ENCODE measurements around the gene AGTPBP1.
"Not testable (repeated sequence)": the region's sequence is repeated elsewhere in the genome, so short reads cannot be mapped to it uniquely, and the experiment has no call there.

AGTPBP1 gene

GRCh38 chr9:85741875-85742596 is at the start of gene AGTPBP1:
AGTPBP1 (minus strand) TSS chr9:85741954; CDS start chr9:85712533, 29,421 bp downstream.
- peak; percentile 66 for DNase-seq

- not testable (repeated sequence) for DNase-seq
Observed at GRCh38 chr9:85786116-85786515, 44.4 kb upstream of the AGTPBP1 start.

- DNase-seq: not testable (repeated sequence)
Observed at GRCh38 chr9:85773844-85774243, 32.1 kb upstream of the AGTPBP1 start.

- DNase-seq: not testable (repeated sequence)
Observed at GRCh38 chr9:85761802-85762201, 20.0 kb upstream of the AGTPBP1 start.

GRCh38 chr9:85757716-85758115 is 16.0 kb upstream of the AGTPBP1 start:
- not testable (repeated sequence) for DNase-seq

- DNase-seq: not testable (repeated sequence)
Observed at GRCh38 chr9:85756216-85756615, 14.5 kb upstream of the AGTPBP1 start.

GRCh38 chr9:85746309-85746708 is 4.6 kb upstream of the AGTPBP1 start:
- no peak for DNase-seq

- no peak for DNase-seq
Observed at GRCh38 chr9:85745203-85745602, 3.4 kb upstream of the AGTPBP1 start.

- no peak for DNase-seq
Observed at GRCh38 chr9:85744480-85744879, 2.7 kb upstream of the AGTPBP1 start.

GRCh38 chr9:85743275-85744128 is 1.7 kb upstream of the AGTPBP1 start:
- DNase-seq: no peak

GRCh38 chr9:85742597-85742936 is 813 bp upstream of the AGTPBP1 start:
- no peak for DNase-seq

- no peak for DNase-seq
Observed at GRCh38 chr9:85741095-85741874, 469 bp downstream of the AGTPBP1 start.

- no peak for DNase-seq
Observed at GRCh38 chr9:85740787-85741094, 1.0 kb downstream of the AGTPBP1 start.

- no peak for DNase-seq
Observed at GRCh38 chr9:85738509-85738908, 3.2 kb downstream of the AGTPBP1 start.

- no peak for DNase-seq
Observed at GRCh38 chr9:85737671-85738070, 4.1 kb downstream of the AGTPBP1 start.

- no peak for DNase-seq
Observed at GRCh38 chr9:85730916-85731630, 10.7 kb downstream of the AGTPBP1 start.

- DNase-seq: no peak
Observed at GRCh38 chr9:85729882-85730281, 11.9 kb downstream of the AGTPBP1 start.

- DNase-seq: no peak
Observed at GRCh38 chr9:85727500-85727899, 14.3 kb downstream of the AGTPBP1 start.

- DNase-seq: no peak
Observed at GRCh38 chr9:85726737-85727136, 15.0 kb downstream of the AGTPBP1 start.

GRCh38 chr9:85723215-85723614 is 18.5 kb downstream of the AGTPBP1 start:
- DNase-seq: no peak

- DNase-seq: not testable (repeated sequence)
Observed at GRCh38 chr9:85719411-85719810, 22.3 kb downstream of the AGTPBP1 start.

- DNase-seq: not testable (repeated sequence)
Observed at GRCh38 chr9:85717818-85718217, 23.9 kb downstream of the AGTPBP1 start.

GRCh38 chr9:85717220-85717619 is 24.5 kb downstream of the AGTPBP1 start:
- DNase-seq: no peak
